ENCODE measurements around the gene WDFY2.

GRCh38 chr13:51801631-51802099 lies 217.4 kb downstream of the WDFY2 start:
- no peak for TF ChIP-seq SP1 (IDR thresholded peaks at IDR 0.05)
- no peak for TF ChIP-seq ELF4 (IDR thresholded peaks at IDR 0.05)
- no peak for TF ChIP-seq SUZ12 (IDR thresholded peaks at IDR 0.05)
- TF ChIP-seq CTBP1 (IDR thresholded peaks at IDR 0.05; ENCODE audit: borderline replicate concordance) = no peak
- TF ChIP-seq BHLHE40 (IDR thresholded peaks at IDR 0.05; ENCODE audit: borderline replicate concordance) = no peak
- no peak for TF ChIP-seq L3MBTL2 (conservative IDR thresholded peaks at IDR 0.05)
